ENCODE measurements around the gene MS4A7.

Gene MS4A7, protein sequence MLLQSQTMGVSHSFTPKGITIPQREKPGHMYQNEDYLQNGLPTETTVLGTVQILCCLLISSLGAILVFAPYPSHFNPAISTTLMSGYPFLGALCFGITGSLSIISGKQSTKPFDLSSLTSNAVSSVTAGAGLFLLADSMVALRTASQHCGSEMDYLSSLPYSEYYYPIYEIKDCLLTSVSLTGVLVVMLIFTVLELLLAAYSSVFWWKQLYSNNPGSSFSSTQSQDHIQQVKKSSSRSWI

GRCh38 chr11:60378354-60378753 is at the start of gene MS4A7:
MS4A7 (plus strand) TSS chr11:60378532; CDS start chr11:60383142, 4,610 bp downstream.
- H3K36me3 ChIP-seq (ENCODE audit: control insufficient read depth, insufficient read depth, low read length), result no peaks in the 10 kb centered on the region
- H3K27ac ChIP-seq, result peak within 1 kb of the TSS; percentile 39
- H3K27me3 ChIP-seq (ENCODE audit: control insufficient read depth, insufficient read depth, low read length), result no peaks in the 10 kb centered on the region
- no peak for TF ChIP-seq CTCF (IDR thresholded peaks at IDR 0.05)
- H3K4me2 ChIP-seq (ENCODE audit: low read length), result no peak within 1 kb of the TSS
- H3K9ac ChIP-seq, result no peak within 1 kb of the TSS
- H2AFZ ChIP-seq, result no peak within 1 kb of the TSS
- no peaks in the 10 kb centered on the region for H3K79me2 ChIP-seq
- no peak within 1 kb of the TSS for H3K4me3 ChIP-seq (ENCODE audit: low read depth, low read length)
- no peaks in the 10 kb centered on the region for H3K9me3 ChIP-seq (ENCODE audit: control insufficient read depth, low read length)
- no peaks in the 10 kb centered on the region for H3K4me1 ChIP-seq

DNA sequence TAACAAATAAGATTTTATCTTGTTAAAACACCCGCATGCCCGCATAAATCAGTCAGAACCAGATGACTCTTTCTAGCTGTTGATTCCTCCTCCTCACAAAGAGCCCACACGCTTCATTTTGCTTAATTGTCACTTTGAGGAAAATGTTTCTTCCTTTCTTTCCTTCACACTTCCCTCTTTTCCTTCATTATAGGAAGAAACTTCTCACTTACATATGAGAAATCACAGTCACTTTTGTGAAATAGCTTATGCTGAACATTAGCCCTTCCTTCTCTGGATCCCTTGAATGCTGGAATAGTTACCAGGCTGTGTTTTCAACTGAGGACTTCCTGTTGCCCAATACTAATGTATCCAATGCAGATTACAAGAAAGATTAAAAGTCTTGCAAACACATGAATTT is 45.5 kb upstream of the MS4A7 start:
- Histone ChIP-seq H3K4me2 (ENCODE audit: low read length) (peak overlapping the region; percentile 6), H2AFZ (no peak overlapping the region), H3K9me3 (ENCODE audit: control insufficient read depth, low read length) (no peaks in the 10 kb centered on the region), H3K27ac (no peak overlapping the region), H3K4me3 (ENCODE audit: low read depth, low read length) (peak overlapping the region; percentile 6), H3K79me2 (no peaks in the 10 kb centered on the region), H3K4me1 (no peaks in the 10 kb centered on the region), H3K9ac (no peak overlapping the region), H3K36me3 (ENCODE audit: control insufficient read depth, insufficient read depth, low read length) (no peaks in the 10 kb centered on the region), H3K27me3 (ENCODE audit: control insufficient read depth, insufficient read depth, low read length) (no peaks in the 10 kb centered on the region)
- no peak for TF ChIP-seq CTCF (IDR thresholded peaks at IDR 0.05)

- no peak overlapping the region for H3K27ac ChIP-seq
- no peaks in the 10 kb centered on the region for H3K36me3 ChIP-seq (ENCODE audit: control insufficient read depth, insufficient read depth, low read length)
- no peaks in the 10 kb centered on the region for H3K27me3 ChIP-seq (ENCODE audit: control insufficient read depth, insufficient read depth, low read length)
- H3K4me3 ChIP-seq (ENCODE audit: low read depth, low read length), result no peak overlapping the region
- H3K4me2 ChIP-seq (ENCODE audit: low read length), result no peak overlapping the region
- H3K9ac ChIP-seq, result no peak overlapping the region
- no peaks in the 10 kb centered on the region for H3K79me2 ChIP-seq
- no peaks in the 10 kb centered on the region for H3K9me3 ChIP-seq (ENCODE audit: control insufficient read depth, low read length)
- no peaks in the 10 kb centered on the region for H3K4me1 ChIP-seq
- H2AFZ ChIP-seq, result no peak overlapping the region
- peak; percentile 49 for TF ChIP-seq CTCF (IDR thresholded peaks at IDR 0.05)
These were observed 44.2 kb upstream of the MS4A7 start for GRCh38 chr11:60334005-60334620.

DNA sequence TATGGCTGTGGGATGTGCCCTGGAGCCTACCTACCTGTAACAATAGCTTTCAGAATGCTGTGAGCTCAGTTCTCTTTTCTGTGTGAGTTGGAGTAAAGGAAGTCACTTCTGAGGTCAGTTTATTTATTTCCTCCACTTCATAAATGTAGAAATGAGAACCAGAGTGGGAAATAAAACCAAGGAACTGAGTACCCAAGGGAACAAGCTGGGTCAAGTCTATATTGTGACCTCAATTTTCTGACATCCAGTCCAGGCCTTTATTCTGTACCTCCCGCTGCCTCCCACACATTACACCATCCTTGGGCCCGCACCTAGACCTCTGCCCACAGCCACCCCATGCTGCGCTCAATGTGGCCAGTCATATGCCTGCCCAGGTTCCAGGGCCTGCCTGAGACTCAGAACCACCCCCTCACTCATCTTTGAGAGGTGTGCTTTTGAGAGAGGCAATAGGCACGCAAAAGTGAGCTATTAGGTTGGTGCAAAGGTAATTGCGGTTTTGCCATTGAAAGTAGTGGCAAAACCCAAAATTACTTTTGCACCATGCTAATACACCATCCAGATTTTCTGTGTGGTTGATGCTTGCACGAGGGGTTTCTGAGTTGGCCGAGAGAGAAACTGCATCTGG is 41.5 kb upstream of the MS4A7 start:
- H3K9ac ChIP-seq, result no peak overlapping the region
- H2AFZ ChIP-seq, result no peak overlapping the region
- H3K79me2 ChIP-seq, result no peaks in the 10 kb centered on the region
- no peak overlapping the region for H3K27ac ChIP-seq
- no peaks in the 10 kb centered on the region for H3K9me3 ChIP-seq (ENCODE audit: control insufficient read depth, low read length)
- H3K4me2 ChIP-seq (ENCODE audit: low read length), result no peak overlapping the region
- no peaks in the 10 kb centered on the region for H3K36me3 ChIP-seq (ENCODE audit: control insufficient read depth, insufficient read depth, low read length)
- no peak overlapping the region for H3K4me3 ChIP-seq (ENCODE audit: low read depth, low read length)
- TF ChIP-seq CTCF (IDR thresholded peaks at IDR 0.05), result no peak
- no peaks in the 10 kb centered on the region for H3K27me3 ChIP-seq (ENCODE audit: control insufficient read depth, insufficient read depth, low read length)
- H3K4me1 ChIP-seq, result no peaks in the 10 kb centered on the region

Measured in parathyroid adenoma (tissue), 2 donors.